HG03565 (cell line): ENCODE data around the gene CACNA2D2.

Source experiments
- ATAC-seq: cut with Tn5 transposase; IDR thresholded peaks from one replicate; pipeline ENCODE4 v1.9.1; 2021; ENCODE audit warnings: mild to moderate bottlenecking, moderate library complexity; ENCODE audit not compliant: unreplicated experiment

The CACNA2D2 gene

DNA sequence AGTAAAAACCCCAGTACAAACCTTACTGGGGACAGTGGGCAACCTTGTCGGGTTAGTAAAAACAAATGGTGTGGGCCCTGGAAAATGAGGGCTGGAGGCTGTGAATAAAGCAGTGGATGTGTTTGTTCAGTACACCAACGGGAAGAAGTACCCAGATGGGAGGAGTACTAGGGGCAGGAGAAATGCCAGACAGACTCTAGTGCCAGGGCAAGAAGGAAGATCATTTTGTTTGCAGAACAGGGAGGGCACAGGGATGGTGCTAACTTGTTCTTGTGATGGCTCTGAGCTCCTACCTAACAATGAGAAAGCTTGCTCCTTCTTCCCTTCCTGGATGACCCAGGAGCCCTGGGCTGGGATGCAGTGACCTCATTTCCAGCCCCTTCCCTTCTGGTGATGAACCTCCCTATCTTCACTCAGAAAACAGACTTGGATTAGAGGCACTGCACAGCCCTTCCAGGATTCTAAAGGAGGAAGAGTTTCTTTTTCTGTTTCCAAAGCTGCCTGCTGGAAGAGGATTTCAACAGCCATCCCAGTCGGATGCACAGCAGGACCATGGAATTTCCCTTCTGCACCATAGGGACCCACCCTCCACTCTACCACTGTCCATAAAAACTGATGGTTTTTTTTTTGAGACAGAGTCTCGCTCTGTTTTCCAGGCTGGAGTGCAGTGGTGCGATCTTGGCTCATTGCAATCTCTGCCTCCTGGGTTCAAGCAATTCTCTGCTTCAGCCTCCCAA lies 168.9 kb downstream of the CACNA2D2 start:
- no peak for ATAC-seq

DNA sequence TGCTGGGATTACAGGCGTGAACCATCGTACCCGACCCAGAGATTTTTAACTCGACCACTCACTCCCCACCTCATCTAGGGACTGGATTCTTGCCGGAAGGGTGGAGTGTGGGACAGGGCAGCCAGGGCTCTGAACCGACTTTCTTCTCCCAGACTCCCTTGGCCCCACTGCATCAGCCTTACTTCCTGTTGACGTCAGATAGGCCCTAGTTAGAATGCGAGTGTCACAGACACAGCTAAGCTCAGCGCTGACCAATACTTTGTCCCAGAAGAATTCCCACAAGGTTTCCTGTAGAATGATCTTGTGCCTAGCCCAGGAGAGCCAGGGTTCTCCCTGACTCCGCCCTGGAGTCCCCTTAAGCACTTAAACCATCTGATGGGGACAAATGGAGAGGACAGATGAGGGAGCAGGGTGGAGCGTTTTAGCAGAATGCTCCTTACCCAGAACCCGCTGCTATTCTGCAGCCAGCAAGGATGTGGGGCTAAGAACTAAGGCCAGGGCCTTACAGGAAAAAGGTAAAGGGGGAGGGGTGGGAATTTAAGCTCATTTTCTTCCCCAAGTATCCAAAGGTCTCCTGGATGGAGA lies 169.6 kb downstream of the CACNA2D2 start:
- no peak for ATAC-seq

DNA sequence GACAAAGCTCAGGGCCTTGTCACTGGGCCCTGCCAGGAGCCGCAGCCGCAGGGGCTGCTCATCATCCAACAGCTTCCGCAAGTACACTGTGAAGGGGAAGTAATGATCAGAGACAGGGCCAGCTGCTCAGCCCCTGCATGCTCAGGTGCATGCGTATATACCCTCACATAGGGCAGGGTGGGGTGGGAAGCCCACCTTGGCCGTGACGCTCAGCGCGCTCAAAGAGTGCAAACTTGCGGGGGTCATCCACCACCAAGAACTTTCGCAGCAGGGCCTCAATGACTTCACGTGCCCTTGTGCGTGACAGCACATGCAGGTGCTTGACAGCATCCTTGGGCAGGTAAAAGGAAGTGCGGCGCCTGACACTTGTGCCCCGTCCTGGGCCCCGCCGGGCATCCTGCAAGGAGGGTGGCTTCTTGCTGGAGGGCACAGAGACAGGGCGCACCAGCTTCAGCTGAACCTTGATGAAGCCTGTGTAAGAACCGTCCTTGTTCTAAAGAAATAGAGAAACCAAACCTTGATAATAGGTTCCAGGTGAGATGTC lies 172.0 kb downstream of the CACNA2D2 start:
- ATAC-seq = no peak

DNA sequence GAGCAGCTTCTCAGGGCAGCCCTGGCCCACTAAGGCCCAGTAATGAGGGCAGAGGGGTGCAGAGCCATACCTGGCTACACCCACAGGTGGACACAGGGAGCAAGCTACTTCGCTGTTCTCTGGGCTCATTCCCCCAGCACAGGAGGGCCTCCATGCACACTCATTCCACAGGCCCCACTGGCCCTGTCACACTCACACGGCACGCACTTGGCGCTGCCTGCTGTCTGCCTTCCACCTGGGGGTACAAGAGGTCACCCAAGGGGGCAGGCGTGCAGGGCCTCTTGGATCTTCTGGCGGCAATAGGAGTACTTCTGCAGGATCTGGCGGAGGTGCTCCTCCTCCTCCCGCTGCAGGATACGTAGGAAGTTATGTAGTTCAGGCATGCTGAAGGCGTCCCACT lies 173.1 kb downstream of the CACNA2D2 start:
- ATAC-seq = no peak

DNA sequence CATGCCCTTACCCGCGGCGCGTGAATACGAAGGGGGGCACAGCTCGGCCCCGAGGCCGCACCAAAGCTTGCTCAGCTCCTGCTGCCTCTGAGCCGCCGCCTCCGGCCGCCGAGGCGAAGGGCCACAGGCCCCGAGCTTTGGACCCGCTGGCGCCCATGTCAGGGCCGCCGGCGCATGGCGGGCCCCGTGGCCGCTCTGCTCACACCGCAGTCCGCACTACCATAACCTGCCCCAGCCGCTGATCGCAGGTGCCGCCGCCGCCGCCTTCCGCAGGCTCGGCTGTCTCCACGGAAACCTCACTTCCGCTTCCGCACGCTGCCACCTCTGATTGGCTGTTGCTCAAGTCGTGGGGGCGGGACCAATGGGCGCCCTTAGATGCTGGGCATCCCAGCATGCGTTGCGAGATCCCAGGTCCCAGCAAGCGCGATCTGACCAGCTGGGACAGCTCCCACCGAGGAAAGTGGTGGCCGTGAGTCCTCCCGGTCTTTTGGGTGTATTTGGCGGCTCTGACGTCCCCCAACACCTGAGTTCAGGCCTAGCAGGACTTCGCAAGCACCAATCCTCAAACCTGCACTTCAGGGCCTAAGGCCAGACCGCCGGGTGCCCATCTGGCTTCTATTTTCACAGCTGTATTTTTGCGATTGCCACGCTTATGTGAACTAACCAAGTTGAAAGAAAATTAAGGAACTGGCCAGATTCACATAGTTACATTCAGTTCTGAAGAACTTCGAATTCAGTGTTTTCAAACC lies 175.3 kb downstream of the CACNA2D2 start, which contains the start of gene TUSC2:
Gene TUSC2, minus strand, starts transcription at position 281 of the 749 bp plus-strand sequence. Its CDS starts 124 bp downstream, at position 157.
- peak; percentile 79 for ATAC-seq

DNA sequence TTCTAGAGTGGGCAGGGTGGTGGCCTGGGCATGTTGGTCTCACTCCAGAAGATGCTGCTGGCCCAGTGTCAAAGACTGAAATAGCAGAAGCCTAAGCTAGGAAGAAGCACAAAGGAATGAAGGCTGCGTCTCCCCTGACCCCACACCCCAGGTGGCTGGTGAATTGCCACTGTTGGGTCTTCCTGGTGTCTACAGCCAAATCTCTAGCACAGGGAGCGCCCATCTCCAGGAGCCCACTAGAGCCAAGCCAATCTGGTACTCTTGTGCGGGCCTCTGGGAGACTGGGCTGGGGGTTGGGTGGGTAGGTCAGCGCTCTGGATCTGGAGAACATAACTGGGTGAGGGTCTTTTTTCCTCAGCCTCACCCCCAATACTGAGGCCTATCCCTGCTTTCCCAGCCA lies 176.3 kb downstream of the CACNA2D2 start:
- ATAC-seq = no peak

DNA sequence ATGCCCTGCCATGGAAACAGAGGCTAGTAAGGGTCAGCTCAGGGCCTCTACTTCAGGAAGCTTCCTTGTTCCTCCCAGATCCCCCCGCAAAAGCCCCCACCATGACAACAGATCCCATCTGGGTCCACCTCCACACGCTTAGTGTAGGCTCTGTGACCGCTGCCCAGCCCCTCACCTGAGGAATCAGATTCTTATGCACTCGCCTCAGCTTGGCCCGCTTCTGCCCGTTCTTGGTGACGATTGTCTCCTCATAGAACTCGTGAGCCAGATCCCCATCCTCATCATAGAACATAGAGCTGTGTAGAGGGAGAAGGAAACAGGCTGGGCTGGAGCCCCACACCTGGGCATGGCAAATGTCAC lies 177.3 kb downstream of the CACNA2D2 start:
- no peak for ATAC-seq

DNA sequence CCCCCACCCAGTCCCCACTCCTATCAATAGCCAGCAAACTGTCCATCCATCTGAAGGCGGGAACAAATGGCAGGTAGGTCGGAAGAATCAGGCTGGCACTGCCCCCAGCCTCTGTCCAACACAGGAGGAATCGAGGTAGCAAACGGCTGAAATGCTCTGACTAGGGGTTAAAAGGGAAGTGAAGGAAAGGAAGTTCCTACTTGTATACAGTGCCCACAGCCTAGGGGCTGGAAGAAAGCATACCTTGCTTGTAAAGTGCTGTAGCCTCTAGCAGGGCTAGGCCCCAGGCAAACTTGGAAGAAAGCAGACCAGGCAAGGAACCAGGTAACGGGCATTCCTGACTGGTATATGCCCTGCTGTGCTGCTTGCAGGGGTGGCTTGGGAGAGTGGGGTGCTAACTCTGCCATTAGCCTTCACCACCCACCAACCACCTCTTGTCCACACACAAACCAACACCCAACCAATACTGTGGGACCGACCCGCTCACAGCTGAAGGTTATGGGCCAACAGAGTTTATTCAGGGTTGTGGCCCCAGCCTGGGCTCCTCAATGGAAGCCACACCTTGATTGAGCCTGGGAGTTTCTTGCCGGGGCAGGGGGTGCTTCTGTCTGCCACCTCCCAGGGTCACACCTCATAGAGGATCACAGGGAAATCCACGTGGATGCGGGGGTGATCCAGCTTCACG lies 177.8 kb downstream of the CACNA2D2 start:
- ATAC-seq = no peak

DNA sequence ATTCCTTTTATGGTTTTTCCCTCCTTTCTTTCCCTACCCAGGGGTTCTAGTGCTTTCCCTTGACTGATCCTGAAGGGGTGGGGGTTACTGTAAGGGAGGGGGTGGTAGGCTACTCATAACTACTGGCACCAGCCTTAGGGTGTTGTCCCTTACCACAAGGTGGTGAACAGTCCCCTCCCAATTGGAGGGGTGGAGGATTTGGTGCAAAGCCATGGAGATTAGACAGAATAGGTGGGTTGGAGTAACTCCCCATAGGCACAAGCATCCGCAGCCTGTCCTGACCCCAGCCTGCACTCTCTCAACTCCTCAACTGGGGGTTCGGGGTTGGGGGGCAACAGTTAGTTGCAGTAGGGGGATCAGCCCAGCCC lies 178.3 kb downstream of the CACNA2D2 start:
- ATAC-seq = no peak

DNA sequence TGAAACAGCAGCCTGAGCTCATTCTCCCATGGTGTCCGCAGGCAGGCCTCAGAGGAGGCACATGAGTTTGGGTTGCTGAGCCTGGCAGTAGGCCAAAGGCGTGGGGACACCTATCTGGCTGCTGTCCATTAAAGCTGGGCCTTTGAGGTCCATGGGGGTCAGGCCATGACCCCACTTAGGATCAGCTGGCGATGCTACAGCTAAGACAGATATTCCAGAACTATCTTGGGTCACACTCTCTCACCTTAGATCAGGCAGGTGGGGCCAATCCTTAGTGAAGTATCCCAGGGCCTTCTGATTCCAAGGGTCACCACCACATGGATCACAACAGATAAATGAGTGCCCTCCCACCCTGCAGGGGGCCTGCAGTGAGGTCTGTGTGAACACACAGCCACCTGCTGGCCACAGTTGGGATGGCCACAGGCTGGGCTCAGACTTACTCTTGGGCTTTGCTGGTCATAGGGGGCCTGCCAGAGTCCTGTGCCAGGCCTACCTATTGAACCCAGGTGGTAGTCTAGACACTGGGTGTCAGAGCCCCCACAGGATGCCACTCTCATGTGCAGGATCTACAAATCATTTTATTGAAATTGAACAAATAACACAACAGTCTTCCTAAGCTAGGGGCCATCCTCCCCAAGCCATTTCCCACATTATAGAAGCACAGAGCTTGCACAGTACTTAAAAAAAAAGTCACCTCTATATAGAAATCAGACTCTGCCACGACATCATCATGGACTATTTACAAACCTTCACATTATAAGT lies 178.9 kb downstream of the CACNA2D2 start:
- no peak for ATAC-seq

DNA sequence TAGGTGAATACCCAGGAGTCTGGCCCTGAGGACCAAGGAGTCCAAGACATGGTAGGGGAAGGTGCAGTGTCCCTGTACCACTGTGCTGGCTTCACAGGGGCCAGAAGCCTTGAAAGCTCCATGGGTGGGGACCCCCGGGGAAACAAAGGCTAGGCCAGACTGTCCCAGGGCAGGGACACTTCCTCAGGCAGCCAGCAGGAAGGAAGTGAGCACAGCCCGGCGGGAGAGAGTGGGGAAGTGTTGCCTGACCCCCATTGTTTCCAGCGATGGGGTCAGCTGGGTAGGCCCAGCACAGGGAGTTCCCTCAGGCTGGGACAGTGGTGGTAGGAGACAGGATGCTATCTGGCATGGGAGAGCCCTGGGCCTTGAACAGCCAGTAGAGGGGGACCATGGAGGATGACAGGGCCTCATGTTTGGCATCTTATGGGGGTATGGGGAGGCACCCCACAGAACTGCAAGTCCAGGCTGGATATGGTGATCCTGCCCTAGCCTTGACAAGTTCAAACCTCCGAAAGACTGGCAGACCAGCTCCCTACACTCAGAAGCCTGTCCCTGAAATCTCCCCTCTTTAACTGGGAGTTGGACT lies 179.7 kb downstream of the CACNA2D2 start:
- ATAC-seq = no peak

DNA sequence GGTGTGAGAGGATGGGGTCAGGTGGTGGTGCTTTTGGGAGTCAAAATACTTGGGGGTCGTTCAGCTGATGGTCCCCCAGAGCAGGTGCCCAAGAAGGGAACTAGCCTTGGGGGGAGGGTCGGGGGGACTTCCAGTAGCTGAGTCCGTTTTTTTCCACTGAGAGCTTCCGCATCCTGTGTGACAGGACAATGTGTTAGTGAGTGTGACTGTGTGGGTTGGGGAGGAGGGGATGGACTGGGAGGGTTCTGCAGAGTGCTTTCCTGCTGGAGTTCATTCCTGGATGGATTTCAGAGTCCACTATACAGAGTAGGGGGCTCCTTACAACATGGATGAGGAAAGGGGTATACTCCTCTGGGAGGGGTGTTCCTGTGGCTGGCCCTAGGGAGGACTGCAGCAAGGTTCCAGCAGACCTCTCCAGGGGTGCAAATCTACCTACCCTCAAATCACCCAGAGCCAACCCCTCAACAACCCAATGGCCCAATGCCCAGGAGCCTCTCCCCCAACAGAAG lies 180.3 kb downstream of the CACNA2D2 start:
- ATAC-seq = no peak

DNA sequence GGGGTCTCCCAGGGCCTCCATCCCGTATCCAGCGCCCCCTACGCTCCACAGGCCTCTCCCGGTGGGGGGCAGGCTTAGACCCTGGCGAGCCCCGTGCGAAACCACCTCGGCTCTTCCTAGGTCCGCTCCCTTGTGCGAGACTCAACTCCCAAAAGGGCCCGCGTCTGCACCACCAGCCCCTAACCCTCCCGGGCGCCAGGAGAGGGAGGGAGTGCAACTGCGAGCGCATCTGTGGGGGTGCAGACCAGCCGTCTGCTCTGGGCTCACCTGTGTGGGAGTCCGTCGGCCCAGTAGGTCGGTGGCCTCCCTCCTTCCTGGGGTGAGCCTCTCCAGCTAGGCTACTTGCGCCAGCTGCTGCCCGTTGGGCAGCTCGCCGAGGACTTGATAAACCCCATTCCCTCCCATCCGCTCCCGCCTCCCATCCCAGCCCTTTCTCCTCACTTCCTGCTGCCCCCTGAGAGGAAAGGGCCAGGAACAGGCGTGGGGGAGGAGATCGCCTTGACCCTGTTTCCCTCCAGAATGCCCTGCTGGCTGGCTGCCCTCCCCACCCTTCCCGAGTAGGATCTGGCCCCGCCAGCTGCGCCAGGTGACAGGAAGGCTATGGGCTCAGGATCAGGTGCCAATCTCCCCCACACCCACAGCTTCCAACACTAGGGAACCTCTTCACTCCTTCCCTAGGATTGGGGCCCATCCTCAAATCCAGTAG lies 180.9 kb downstream of the CACNA2D2 start, which contains the start of gene HYAL2:
Gene HYAL2, minus strand, starts transcription at position 360 of the 706 bp plus-strand sequence. CDS start 2,256 bp downstream, outside the sequence.
- ATAC-seq = no peak

DNA sequence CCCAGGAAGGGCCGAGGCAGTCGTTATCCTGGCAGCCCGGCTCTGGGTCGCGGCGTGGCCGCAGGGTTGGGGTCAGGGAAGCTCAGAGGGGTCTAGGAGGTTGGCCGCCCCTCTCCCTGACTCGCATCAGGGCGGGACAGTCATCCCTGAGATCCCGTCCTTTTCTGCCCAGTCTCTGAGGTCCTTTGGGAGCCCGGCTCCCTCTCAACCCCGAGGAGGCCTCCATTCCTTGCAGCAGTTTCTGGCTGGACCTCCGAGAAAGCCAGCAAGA lies 181.4 kb downstream of the CACNA2D2 start:
- no peak for ATAC-seq

DNA sequence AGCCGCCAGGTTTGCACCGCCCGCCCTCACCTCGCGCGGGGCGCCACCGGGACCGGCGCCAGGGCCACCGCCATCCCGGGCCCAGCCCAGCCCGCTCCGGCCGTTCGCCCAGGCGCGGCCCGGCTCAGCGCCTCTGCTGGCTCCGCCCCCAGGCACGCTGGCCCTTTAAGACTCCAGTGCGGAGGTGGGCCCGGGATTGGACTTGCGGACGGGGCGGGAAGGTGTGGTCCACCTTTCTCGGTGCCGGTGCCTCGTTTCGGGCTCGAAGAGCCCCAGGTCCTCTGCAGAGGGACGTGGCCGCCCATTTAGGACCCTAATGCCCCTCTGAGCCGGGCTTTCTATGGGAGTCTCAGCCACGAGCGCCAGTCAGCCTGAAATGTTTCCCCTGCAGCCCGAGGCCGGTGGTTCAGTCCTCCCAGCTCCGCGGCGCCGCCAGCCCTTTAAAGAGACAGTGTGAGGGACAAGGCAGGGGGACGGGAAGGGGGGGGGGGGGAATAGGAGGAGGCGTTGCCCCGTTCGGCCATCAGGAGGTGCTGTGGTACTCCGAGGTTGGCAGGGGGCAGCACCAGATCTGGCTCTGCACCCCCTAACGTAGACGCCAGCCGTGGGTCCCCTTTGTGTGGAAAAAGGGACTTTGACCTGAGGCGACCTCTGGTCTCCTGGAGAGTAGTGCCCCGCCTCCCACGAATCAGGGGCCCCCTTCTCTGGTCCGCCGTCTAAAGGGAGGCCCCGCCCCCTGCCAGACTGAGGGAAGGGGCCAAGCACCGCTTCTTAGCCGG lies 181.9 kb downstream of the CACNA2D2 start:
- peak; percentile 42 for ATAC-seq

DNA sequence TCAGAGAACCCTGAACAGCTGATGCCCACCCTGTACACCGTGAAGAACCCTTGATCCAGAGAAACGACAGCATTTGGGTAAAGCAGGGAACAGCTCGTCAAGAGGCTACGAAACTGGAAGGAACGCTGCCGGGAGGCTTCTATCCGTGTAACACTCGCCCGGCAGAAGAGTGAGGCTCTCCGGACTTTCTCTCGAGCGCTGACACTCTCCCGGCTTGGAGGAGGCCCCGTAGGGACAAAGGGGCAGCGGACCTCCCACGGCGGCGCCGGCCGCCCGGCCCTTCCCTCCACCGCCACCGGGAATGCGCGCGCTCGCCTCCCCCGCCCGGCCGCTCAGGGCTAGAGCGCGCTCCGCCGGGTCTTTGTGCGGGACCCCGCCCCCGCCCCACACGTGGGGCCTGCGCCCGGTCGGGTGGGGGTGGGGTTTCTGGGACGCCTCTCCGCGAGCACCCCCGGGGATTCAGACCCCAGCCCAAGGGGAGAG lies 182.5 kb downstream of the CACNA2D2 start:
- peak; percentile 21 for ATAC-seq

DNA sequence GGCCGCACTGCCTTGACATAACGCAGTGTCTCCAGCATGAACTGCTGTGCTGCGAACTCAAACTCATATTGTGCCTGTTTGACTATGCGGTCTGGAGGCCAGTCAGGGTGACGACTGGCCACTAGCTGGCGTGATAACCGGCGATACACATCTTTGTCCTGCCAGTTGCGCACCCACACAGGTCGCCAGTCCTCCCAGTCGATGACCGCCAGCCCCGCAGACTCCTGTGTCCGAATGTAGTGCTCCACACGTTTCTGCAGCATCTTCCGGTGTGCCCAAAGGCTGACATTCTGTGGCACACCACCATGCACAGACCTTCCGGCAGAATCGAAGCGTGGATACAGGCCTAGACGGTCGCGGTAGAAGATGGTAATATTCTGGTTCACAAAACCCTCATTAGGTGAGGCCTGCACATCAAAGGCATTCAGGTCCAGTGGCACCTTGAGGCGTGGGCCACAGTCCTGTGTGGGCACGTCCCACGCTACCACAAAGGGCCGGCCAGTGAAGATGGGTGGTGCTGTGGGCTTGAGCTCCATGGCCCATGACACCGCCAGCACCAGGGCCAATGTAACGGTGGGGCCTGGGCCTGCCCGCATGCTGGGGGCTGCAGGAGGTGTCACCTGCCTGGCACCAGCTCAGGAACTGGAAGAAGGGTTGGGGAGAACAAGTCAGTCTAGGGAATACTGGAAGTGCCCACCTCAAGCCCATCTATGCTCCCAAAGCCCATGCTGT lies 183.4 kb downstream of the CACNA2D2 start:
- ATAC-seq = no peak
